H1 (cell line): ENCODE results near the gene ARMC9. TPM values are rescaled to one million over a fixed set of nuclear protein-coding genes. Genes with fewer than 3 reads are reported as not detected.

Experiments
- CTCF ChIA-PET: fragments of 300-600 bp; sonication (Branson Sonifier 250); formaldehyde crosslinking; loops from one replicate; lab custom pipeline; 2021; ENCODE audit not compliant: partially characterized antibody; lab: Charles Lee
- POLR2A ChIA-PET: fragments of 300-600 bp; sonication (Branson Sonifier 250); formaldehyde crosslinking; loops from one replicate; lab custom pipeline; 2021; ENCODE audit warnings: inconsistent platforms; ENCODE audit not compliant: partially characterized antibody; lab: Charles Lee
- DNase-seq, 2 experiments: peaks; one replicate each; pipeline versions ENCODE4 v3.0.0 to v3.0.0-alpha.2; 2010 to 2022; ENCODE audit warnings: low spot score in 2 of 2, low read depth in 1 of 2, mixed read lengths in 1 of 2
- FAIRE-seq: peaks from 2 replicates; lab custom pipeline; 2011; peaks lifted over from hg19 to GRCh38; lab: Jason Lieb, UNC
- H2AFZ ChIP-seq: 2 replicates; pipeline ENCODE4 v1.8.1; 2012; ENCODE audit warnings: low read length, inconsistent platforms
- H2AK5ac ChIP-seq: 2 replicates; pipeline ENCODE4 v1.6.1; 2013; ENCODE audit warnings: low read depth, low read length
- H2BK120ac ChIP-seq: replicated peaks from 2 replicates; pipeline ENCODE3; 2013; ENCODE audit warnings: low read depth, low read length, inconsistent platforms
- H2BK12ac ChIP-seq: 2 replicates; pipeline ENCODE4 v1.6.1; 2013; ENCODE audit warnings: low read depth, low read length
- H2BK15ac ChIP-seq: 2 replicates; pipeline ENCODE4 v1.6.1; 2013; ENCODE audit warnings: low read length
- H2BK20ac ChIP-seq: 2 replicates; pipeline ENCODE4 v1.6.1; 2013; ENCODE audit warnings: low read length
- H2BK5ac ChIP-seq: 2 replicates; pipeline ENCODE4 v1.6.1; 2013; ENCODE audit warnings: low read depth, low read length
- H3K14ac ChIP-seq: 2 replicates; pipeline ENCODE4 v1.6.1; 2013; ENCODE audit warnings: inconsistent platforms; ENCODE audit not compliant: insufficient read length
- H3K18ac ChIP-seq: 2 replicates; pipeline ENCODE4 v1.6.1; 2013; ENCODE audit warnings: low read length; ENCODE audit errors: extremely low read depth
- H3K23ac ChIP-seq: 2 replicates; pipeline ENCODE4 v1.6.1; 2013; ENCODE audit warnings: inconsistent platforms; ENCODE audit not compliant: insufficient read length
- H3K23me2 ChIP-seq: 2 replicates; pipeline ENCODE4 v1.6.1; 2013; ENCODE audit warnings: low read depth, low read length
- H3K27ac ChIP-seq: 2 replicates; pipeline ENCODE4 v1.6.1; 2011; ENCODE audit warnings: low read depth, low read length, inconsistent platforms
- H3K27me3 ChIP-seq, 4 experiments: replicated peaks in 1 of 4; 1 replicate in 1 of 4; 2 replicates in 3 of 4; pipeline versions ENCODE4 v1.6.1 to v1.8.1; 2011 to 2013; ENCODE audit warnings: low read length in 3 of 4, mild to moderate bottlenecking in 3 of 4, inconsistent platforms in 2 of 4, mixed read lengths in 2 of 4, moderate library complexity in 1 of 4; ENCODE audit not compliant: control insufficient read depth in 3 of 4, insufficient read depth in 3 of 4; ENCODE audit errors: extremely low read depth in 1 of 4
- H3K36me3 ChIP-seq, 4 experiments: 2 replicates each; pipeline versions ENCODE4 v1.6.1 to v1.8.1; 2011 to 2013; ENCODE audit warnings: mild to moderate bottlenecking in 4 of 4, low read length in 3 of 4, moderate library complexity in 2 of 4, control low read depth in 1 of 4, inconsistent platforms in 1 of 4; ENCODE audit not compliant: insufficient read depth in 4 of 4, control insufficient read depth in 2 of 4
- H3K4ac ChIP-seq: replicated peaks from 2 replicates; pipeline ENCODE3; 2013; ENCODE audit warnings: low read length, low read depth, mixed read lengths, inconsistent platforms; ENCODE audit not compliant: insufficient read length
- H3K4me1 ChIP-seq, 4 experiments: replicated peaks in 1 of 4; 1 replicate in 1 of 4; 2 replicates in 3 of 4; pipeline versions ENCODE4 v1.6.1 to v1.8.1; 2011 to 2013; ENCODE audit warnings: low read length in 3 of 4, inconsistent platforms in 2 of 4, mixed read lengths in 1 of 4; ENCODE audit not compliant: insufficient read depth in 4 of 4, control insufficient read depth in 3 of 4
- H3K4me2 ChIP-seq, 2 experiments: 2 replicates each; pipeline versions ENCODE4 v1.6.1 to v1.8.1; 2011 to 2013; ENCODE audit warnings: low read depth in 2 of 2, low read length in 2 of 2, control low read depth in 1 of 2, inconsistent platforms in 1 of 2, mild to moderate bottlenecking in 1 of 2; ENCODE audit not compliant: insufficient read depth in 1 of 2
- H3K4me3 ChIP-seq, 4 experiments: fragments of 200-600, 300-600 bp in 1 of 4; sonication (generic), shearing (Covaris generic), sonication (Bioruptor Twin) in 1 of 4; 2 replicates each; pipeline versions ENCODE4 v1.5.1 to v1.8.1; 2011 to 2016; ENCODE audit warnings: low read length in 4 of 4, low read depth in 3 of 4, control low read depth in 2 of 4, inconsistent platforms in 2 of 4, mild to moderate bottlenecking in 2 of 4, mixed read lengths in 1 of 4, moderate library complexity in 1 of 4; ENCODE audit not compliant: insufficient read depth in 2 of 4; ENCODE audit errors: extremely low read depth in 1 of 4
- H3K56ac ChIP-seq: replicated peaks from 2 replicates; pipeline ENCODE3; 2013; ENCODE audit warnings: low read depth, mild to moderate bottlenecking, mixed read lengths, low read length, inconsistent platforms; ENCODE audit not compliant: insufficient read length
- H3K79me1 ChIP-seq: 2 replicates; pipeline ENCODE4 v1.6.1; 2013; ENCODE audit warnings: low read depth, low read length, control low read depth
- H3K79me2 ChIP-seq, 2 experiments: 2 replicates each; pipeline versions ENCODE4 v1.6.1 to v1.8.1; 2012 to 2013; ENCODE audit warnings: low read length in 2 of 2, mild to moderate bottlenecking in 2 of 2, inconsistent platforms in 1 of 2; ENCODE audit not compliant: insufficient read depth in 2 of 2, control insufficient read depth in 1 of 2
- H3K9ac ChIP-seq, 4 experiments: replicated peaks in 1 of 4; 1 replicate in 1 of 4; 2 replicates in 3 of 4; pipeline versions ENCODE4 v1.6.1 to v1.8.1; 2011 to 2013; ENCODE audit warnings: low read depth in 3 of 4, low read length in 3 of 4, control low read depth in 2 of 4, mild to moderate bottlenecking in 2 of 4, moderate library complexity in 2 of 4, inconsistent platforms in 1 of 4; ENCODE audit errors: extremely low read depth in 1 of 4
- H3K9me3 ChIP-seq, 2 experiments: 2 replicates each; pipeline versions ENCODE4 v1.6.1 to v1.8.1; 2012 to 2013; ENCODE audit warnings: mild to moderate bottlenecking in 2 of 2, moderate library complexity in 2 of 2, control low read depth in 1 of 2, inconsistent platforms in 1 of 2, low read depth in 1 of 2, low read length in 1 of 2, mixed read lengths in 1 of 2; ENCODE audit not compliant: insufficient read depth in 2 of 2
- H4K20me1 ChIP-seq, 2 experiments: replicated peaks in 1 of 2; 2 replicates each; pipeline versions ENCODE3 to v1.8.1; 2011 to 2013; ENCODE audit warnings: inconsistent platforms in 2 of 2, low read length in 2 of 2, mild to moderate bottlenecking in 1 of 2; ENCODE audit not compliant: insufficient read depth in 2 of 2, control insufficient read depth in 1 of 2
- H4K5ac ChIP-seq: 2 replicates; pipeline ENCODE4 v1.6.1; 2013; ENCODE audit warnings: low read length, low read depth, mixed read lengths, inconsistent platforms; ENCODE audit not compliant: insufficient read length
- H4K8ac ChIP-seq: 2 replicates; pipeline ENCODE4 v1.8.0; 2013; ENCODE audit warnings: mild to moderate bottlenecking, moderate library complexity, low read length, inconsistent platforms; ENCODE audit not compliant: insufficient read depth; ENCODE audit errors: extremely low read depth
- H4K91ac ChIP-seq: replicated peaks from 2 replicates; pipeline ENCODE3; 2013; ENCODE audit warnings: low read length, mixed read lengths, inconsistent platforms; ENCODE audit not compliant: insufficient read length
- NANOG ChIP-seq: IDR thresholded peaks from 2 replicates; pipeline ENCODE4 v1.6.1; 2011; ENCODE audit warnings: low read length, low read depth, mild to moderate bottlenecking, inconsistent platforms; ENCODE audit not compliant: insufficient read depth, poor library complexity, severe bottlenecking
- NRF1 ChIP-seq: IDR thresholded peaks from 2 replicates; pipeline ENCODE4 v1.6.1; 2011; ENCODE audit warnings: mild to moderate bottlenecking, low read depth, low read length, improper control_type of control experiment
- RXRA ChIP-seq: IDR thresholded peaks from 2 replicates; pipeline ENCODE4 v1.6.1; 2011; ENCODE audit warnings: low read depth, mild to moderate bottlenecking, low read length, moderate library complexity; ENCODE audit not compliant: insufficient read depth
- SRF ChIP-seq: IDR thresholded peaks from 2 replicates; pipeline ENCODE4 v1.6.1; 2011; ENCODE audit warnings: mild to moderate bottlenecking, low read depth, low read length, moderate library complexity
- SUZ12 ChIP-seq: fragments of 200-600 bp; sonication (generic); IDR thresholded peaks from 2 replicates; pipeline ENCODE4 v1.6.1; 2012; ENCODE audit warnings: mild to moderate bottlenecking, inconsistent platforms, low read length, moderate library complexity, mixed read lengths
- YY1 ChIP-seq: IDR thresholded peaks from 2 replicates; pipeline ENCODE4 v1.6.1; 2011; ENCODE audit warnings: low read depth, mild to moderate bottlenecking, low read length
- ZNF274 ChIP-seq: IDR thresholded peaks from 2 replicates; pipeline ENCODE4 v1.7.0; 2012; ENCODE audit warnings: low read length, borderline replicate concordance; ENCODE audit errors: extremely low read depth
- WGBS, 2 experiments: shearing (Covaris generic) in 1 of 2; methylation state at CpG; one replicate each; pipeline versions ENCODE4 v1.1.6 to v1.1.7; 2013 to 2015; ENCODE audit warnings: low lambda C conversion rate in 2 of 2, mixed read lengths in 2 of 2, inconsistent platforms in 1 of 2, low coverage in 1 of 2, missing lambda C conversion rate in 1 of 2; ENCODE audit not compliant: insufficient replicate concordance in 2 of 2, insufficient coverage in 1 of 2, insufficient read length in 1 of 2; ENCODE audit errors: extremely low coverage in 1 of 2, missing lambda C conversion rate in 1 of 2; 5-methylcytosine and 5-hydroxymethylcytosine counted together
- polyA plus RNA-seq, 7 experiments: library from polyadenylated mRNA; depleted of rRNA in 3 of 7; stranded (reverse) in 5 of 7; unstranded in 2 of 7; fragments of >200 nt in 5 of 7; fragments of 200-250 nt in 2 of 7; gene quantifications; 1 replicate in 5 of 7; 2 replicates in 1 of 7; 4 replicates in 1 of 7; pipeline versions ENCODE4 v1.2.1 to v1.2.3, GENCODE V29; 2011 to 2013; ENCODE audit warnings: missing spikeins in 2 of 7, mixed read lengths in 2 of 7
- total RNA-seq: library from RNA; stranded (reverse); fragmentation: NEBNext Ultra II Directional; extraction: Animal tissue kit (Norgen Biotek cat#: 25700); gene quantifications from 2 replicates; pipeline ENCODE4 v1.2.1, GENCODE V29; 2021

The ARMC9 gene
- total and polyA plus RNA-seq, 2 of the 8 experiments (the other 6 are each of a cell fraction or from before 2014, with no cell fraction given) = 23.2 to 36.1 TPM

- Histone ChIP-seq H3K18ac (no peak overlapping the region), H3K23ac (no peak overlapping the region), H3K56ac (no peak overlapping the region), H2AK5ac (no peak overlapping the region), H3K27ac (no peak overlapping the region), H2BK120ac (no peak overlapping the region), H2AFZ (no peak overlapping the region), H3K4me1 (no peaks in the 10 kb centered on the region)
- FAIRE-seq = no peak
- CTCF ChIA-PET = interaction anchor here (0.7 to 2.6 kb wide), 5 partner anchors 12 to 86 kb away, joined by 3 to 11 read pairs (median 3); no protein-coding TSS in a partner anchor
- WGBS, 2 experiments = 94% methylated on average over 6 of the region's 6 CpGs; no CpG with 5 or more reads in 1 of the 2 experiments
- no peak for TF ChIP-seq NANOG
- no peak for TF ChIP-seq YY1
- TF ChIP-seq SRF = no peak
- TF ChIP-seq RXRA = no peak
- no peak for TF ChIP-seq NRF1
- TF ChIP-seq ZNF274 = no peak
- TF ChIP-seq SUZ12 = no peak
- TF ChIP-seq, all 59 proteins: peak for 0
- H3K79me2 ChIP-seq = no peaks in the 10 kb centered on the region
- H3K27me3 ChIP-seq = no peaks in the 10 kb centered on the region
- H3K23me2 ChIP-seq = no peaks in the 10 kb centered on the region
- H4K5ac ChIP-seq = no peak overlapping the region
- DNase-seq = no peak
- no peak overlapping the region for H2BK5ac ChIP-seq
- H3K9me3 ChIP-seq = no peaks in the 10 kb centered on the region
- POLR2A ChIA-PET = interaction anchor here (0.6 to 1.3 kb wide), 2 partner anchors 17 to 250 kb away, joined by 3 to 4 read pairs; partner anchors contain the start of gene NCL
- no peak overlapping the region for H3K14ac ChIP-seq
- no peaks in the 10 kb centered on the region for H4K20me1 ChIP-seq
- peaks cover 2 to 40% (median 15%) of the 10 kb centered on the region in 4 experiments; a peak in 7 of 8 replicates for H3K36me3 ChIP-seq
- no peak overlapping the region for H2BK15ac ChIP-seq
- H2BK20ac ChIP-seq = no peak overlapping the region
- H3K79me1 ChIP-seq = no peaks in the 10 kb centered on the region
- H3K4me3 ChIP-seq = no peak overlapping the region
- H3K4ac ChIP-seq = no peak overlapping the region
- no peak overlapping the region for H3K4me2 ChIP-seq
- no peak overlapping the region for H4K91ac ChIP-seq
- no peak overlapping the region for H4K8ac ChIP-seq
- no peak overlapping the region for H3K9ac ChIP-seq
- H2BK12ac ChIP-seq = no peak overlapping the region
Measured at GRCh38 chr2:231213931-231214642, 15.7 kb downstream of the ARMC9 start.
